Left lung (tissue), 10 donors: ENCODE data around the gene PDCD5. TPM values are rescaled to one million over a fixed set of nuclear protein-coding genes. Genes with fewer than 3 reads are reported as not detected.
"Not testable (repeated sequence)": the region's sequence is repeated elsewhere in the genome, so short reads cannot be mapped to it uniquely, and the experiment has no call there.

Experiments
- ATAC-seq: fragments of 200-7000 bp; cut with Tn5 transposase; one replicate; pipeline ENCODE4 v1.9.1; 2020; ENCODE audit warnings: moderate library complexity
- DNase-seq, 4 donors: peaks; one replicate each; pipeline ENCODE4 v3.0.0-alpha.2; 2013 to 2020
- H3K27ac ChIP-seq, 2 donors: fragments of 200-600 bp; sonication (generic) in 1 of 2; one replicate each; pipeline versions ENCODE4 v1.5.0 to v1.8.0; 2020 to 2021
- H3K27me3 ChIP-seq, 2 donors: fragments of 200-600 bp; sonication (generic) in 1 of 2; one replicate each; pipeline versions ENCODE4 v1.5.0 to v1.8.0; 2020 to 2021
- H3K36me3 ChIP-seq, 2 donors: fragments of 200-600 bp; sonication (generic) in 1 of 2; one replicate each; pipeline versions ENCODE4 v1.5.0 to v1.8.0; 2020 to 2021
- H3K4me1 ChIP-seq, 2 donors: fragments of 200-600 bp; one replicate each; pipeline ENCODE4 v1.8.0; 2021
- H3K4me3 ChIP-seq, 2 donors: fragments of 200-600 bp; sonication (generic) in 1 of 2; one replicate each; pipeline versions ENCODE4 v1.5.0 to v1.8.0; 2020 to 2021; ENCODE audit warnings: mild to moderate bottlenecking in 1 of 2
- H3K9me3 ChIP-seq, 2 donors: fragments of 200-600 bp; sonication (generic) in 1 of 2; one replicate each; pipeline versions ENCODE4 v1.5.0 to v1.8.0; 2020 to 2021
- CTCF ChIP-seq, 2 donors: fragments of 200-600 bp; sonication (generic) in 1 of 2; IDR thresholded peaks; one replicate each; pipeline versions ENCODE4 v1.5.0 to v1.8.0; 2021; ENCODE audit warnings: antibody characterized with exemption in 2 of 2
- intact Hi-C, 2 donors: fragments of 100-400 bp; cut with DNase I; formaldehyde crosslinking; loops; one replicate each; pipeline versions ENCODE4 v1.11.2 to v1.14.2; 2022
- polyA plus RNA-seq, 6 donors: library from polyadenylated mRNA; unstranded; fragments of 120-200 nt; gene quantifications; one replicate each; pipeline ENCODE4 v1.2.1, GENCODE V29; 2013; ENCODE audit not compliant: insufficient read length in 6 of 6
- total RNA-seq, 2 donors: library from RNA; stranded (reverse); fragmentation: NEBNext Ultra II Directional; extraction: Animal tissue kit (Norgen Biotek cat#: 25700); gene quantifications; one replicate each; pipeline ENCODE4 v1.2.1, GENCODE V29; 2021
- donor health status: DM: no; HTN: yes; CAD: no.
- donor health status: DM: no; HTN: no; CAD: no.

PDCD5 gene
- total and polyA plus RNA-seq, 8 donors = 69.3 to 131 (median 115) TPM

- Histone ChIP-seq H3K36me3 (no peaks in the 10 kb centered on the region), H3K27me3 (peaks cover 0 to 42% of the 10 kb centered on the region in 2 donors)
These were observed 7.5 kb upstream of the PDCD5 start for GRCh38 chr19:32573492-32573794.

GRCh38 chr19:32576790-32577189 lies 4.2 kb upstream of the PDCD5 start:
- ATAC-seq = no peak
- Histone ChIP-seq H3K9me3 (no peaks in the 10 kb centered on the region), H3K27ac (no peak overlapping the region), H3K36me3 (no peaks in the 10 kb centered on the region), H3K4me3 (no peak overlapping the region), H3K4me1 (peaks cover 0 to 8% of the 10 kb centered on the region in 2 donors), H3K27me3 (peaks cover 0 to 11% of the 10 kb centered on the region in 2 donors)
- intact Hi-C loops = loop anchor here in 1 of 2 donors (10.0 kb wide), 1 partner anchor 232 kb away; the partner anchor contains the start of gene ZNF507
- TF ChIP-seq CTCF (IDR thresholded peaks at IDR 0.05) = no peak
- no peak for DNase-seq

More at GRCh38 chr19:32573492-32573794, 7.5 kb upstream of the PDCD5 start:
- DNase-seq (no peak), ATAC-seq (no peak)
- Histone ChIP-seq H3K4me1 (no peaks in the 10 kb centered on the region), H3K27ac (no peak overlapping the region), H3K9me3 (no peaks in the 10 kb centered on the region), H3K4me3 (no peak overlapping the region)
- intact Hi-C loops = loop anchor here in 1 of 2 donors (10.0 kb wide), 1 partner anchor 229 kb away; the partner anchor contains the start of gene ZNF507
- no peak for TF ChIP-seq CTCF (IDR thresholded peaks at IDR 0.05)

GRCh38 chr19:32580353-32580900 lies 563 bp upstream of the PDCD5 start:
- no peaks in the 10 kb centered on the region for H3K27me3 ChIP-seq
- DNase-seq (no peak), ATAC-seq (peak; percentile 28)
- peak overlapping the region; percentile 94 to 97 for H3K4me3 ChIP-seq
- peak overlapping the region; percentile 22 to 88 for H3K27ac ChIP-seq
- no peak for TF ChIP-seq CTCF (IDR thresholded peaks at IDR 0.05)
- intact Hi-C loops = no loop called here
- H3K9me3 ChIP-seq = no peaks in the 10 kb centered on the region
- peaks cover 6 to 23% of the 10 kb centered on the region in 2 donors for H3K4me1 ChIP-seq
- peaks cover 0 to 12% of the 10 kb centered on the region in 2 donors for H3K36me3 ChIP-seq

- Histone ChIP-seq H3K4me1 (peaks cover 6 to 23% of the 10 kb centered on the region in 2 donors), H3K27ac (peak overlapping the region; percentile 80 to 88), H3K9me3 (no peaks in the 10 kb centered on the region), H3K27me3 (no peaks in the 10 kb centered on the region), H3K36me3 (peaks cover 0 to 25% of the 10 kb centered on the region in 2 donors), H3K4me3 (peak overlapping the region; percentile 94 to 97)
- DNase-seq (peak in 2 of 4 donors; percentile 35 to 81), ATAC-seq (peak; percentile 20)
- no peak for TF ChIP-seq CTCF (IDR thresholded peaks at IDR 0.05)
- intact Hi-C loops = no loop called here
These were observed 752 bp downstream of the PDCD5 start for GRCh38 chr19:32581705-32582179.

- intact Hi-C loops, H3K4me1 ChIP-seq, H3K27ac ChIP-seq, H3K27me3 ChIP-seq, ATAC-seq, DNase-seq, H3K9me3 ChIP-seq, H3K4me3 ChIP-seq: not testable (repeated sequence)
- H3K36me3 ChIP-seq = peaks cover 0 to 40% of the 10 kb centered on the region in 2 donors
These were observed 6.9 kb downstream of the PDCD5 start for GRCh38 chr19:32587747-32588504.
